Measurements from ENCODE around the gene MAPT. TPM values are rescaled to one million over a fixed set of nuclear protein-coding genes. Genes with fewer than 3 reads are reported as not detected.
"Not testable (repeated sequence)": the region's sequence is repeated elsewhere in the genome, so short reads cannot be mapped to it uniquely, and the experiment has no call there.

MAPT gene
- total RNA-seq, 1 experiment from 2014 or later, result 1.6 TPM

- BruUV-seq (replicated peaks), result no TSS peak
- CTCF ChIA-PET, result interaction anchor here (1.2 kb wide), 1 partner anchor 14 kb away, joined by 3 read pairs; no protein-coding TSS in a partner anchor
- H3K36me3 Mint-ChIP-seq (ENCODE audit: insufficient read depth, unreplicated experiment), result no peaks in the 10 kb centered on the region
- DNase-seq, result no peak
- H3K4me3 Mint-ChIP-seq (ENCODE audit: low read depth, unreplicated experiment), result no peak overlapping the region
- peaks cover 5% of the 10 kb centered on the region for H3K4me1 Mint-ChIP-seq (ENCODE audit: low read depth, unreplicated experiment)
- TF ChIP-seq, protein P1, sequence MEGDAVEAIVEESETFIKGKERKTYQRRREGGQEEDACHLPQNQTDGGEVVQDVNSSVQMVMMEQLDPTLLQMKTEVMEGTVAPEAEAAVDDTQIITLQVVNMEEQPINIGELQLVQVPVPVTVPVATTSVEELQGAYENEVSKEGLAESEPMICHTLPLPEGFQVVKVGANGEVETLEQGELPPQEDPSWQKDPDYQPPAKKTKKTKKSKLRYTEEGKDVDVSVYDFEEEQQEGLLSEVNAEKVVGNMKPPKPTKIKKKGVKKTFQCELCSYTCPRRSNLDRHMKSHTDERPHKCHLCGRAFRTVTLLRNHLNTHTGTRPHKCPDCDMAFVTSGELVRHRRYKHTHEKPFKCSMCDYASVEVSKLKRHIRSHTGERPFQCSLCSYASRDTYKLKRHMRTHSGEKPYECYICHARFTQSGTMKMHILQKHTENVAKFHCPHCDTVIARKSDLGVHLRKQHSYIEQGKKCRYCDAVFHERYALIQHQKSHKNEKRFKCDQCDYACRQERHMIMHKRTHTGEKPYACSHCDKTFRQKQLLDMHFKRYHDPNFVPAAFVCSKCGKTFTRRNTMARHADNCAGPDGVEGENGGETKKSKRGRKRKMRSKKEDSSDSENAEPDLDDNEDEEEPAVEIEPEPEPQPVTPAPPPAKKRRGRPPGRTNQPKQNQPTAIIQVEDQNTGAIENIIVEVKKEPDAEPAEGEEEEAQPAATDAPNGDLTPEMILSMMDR (IDR thresholded peaks at IDR 0.05; ENCODE audit: unreplicated experiment), result no peak
- peaks cover 86% of the 10 kb centered on the region for H3K27me3 Mint-ChIP-seq (ENCODE audit: unreplicated experiment)
- peaks cover 3% of the 10 kb centered on the region for H3K9me3 Mint-ChIP-seq (ENCODE audit: low read depth, unreplicated experiment)
- H3K27ac Mint-ChIP-seq (ENCODE audit: unreplicated experiment), result no peak overlapping the region
- intact Hi-C loops (cut with micrococcal nuclease; ENCODE audit: unreplicated experiment), result no loop called here
Measured at GRCh38 chr17:45908935-45909334, 14.6 kb downstream of the MAPT start.

GRCh38 chr17:45910667-45911066, 16.3 kb downstream of the MAPT start:
- CTCF ChIA-PET, result no interaction called here
- Mint-ChIP-seq H3K27ac (ENCODE audit: unreplicated experiment) (no peak overlapping the region), H3K4me3 (ENCODE audit: low read depth, unreplicated experiment) (no peak overlapping the region), H3K27me3 (ENCODE audit: unreplicated experiment) (peaks cover 93% of the 10 kb centered on the region), H3K4me1 (ENCODE audit: low read depth, unreplicated experiment) (peaks cover 11% of the 10 kb centered on the region), H3K36me3 (ENCODE audit: insufficient read depth, unreplicated experiment) (no peaks in the 10 kb centered on the region), H3K9me3 (ENCODE audit: low read depth, unreplicated experiment) (peaks cover 3% of the 10 kb centered on the region)
- TF ChIP-seq, protein P1 (IDR thresholded peaks at IDR 0.05; ENCODE audit: unreplicated experiment), result no peak
- intact Hi-C loops (cut with micrococcal nuclease; ENCODE audit: unreplicated experiment), result no loop called here
- no TSS peak for BruUV-seq (replicated peaks)
- DNase-seq, result no peak

- CTCF ChIA-PET, result no interaction called here
- DNase-seq, result no peak
- Mint-ChIP-seq H3K4me3 (ENCODE audit: low read depth, unreplicated experiment) (no peak overlapping the region), H3K27ac (ENCODE audit: unreplicated experiment) (no peak overlapping the region), H3K27me3 (ENCODE audit: unreplicated experiment) (peaks cover 93% of the 10 kb centered on the region), H3K36me3 (ENCODE audit: insufficient read depth, unreplicated experiment) (no peaks in the 10 kb centered on the region), H3K9me3 (ENCODE audit: low read depth, unreplicated experiment) (peaks cover 3% of the 10 kb centered on the region), H3K4me1 (ENCODE audit: low read depth, unreplicated experiment) (peaks cover 11% of the 10 kb centered on the region)
- intact Hi-C loops (cut with micrococcal nuclease; ENCODE audit: unreplicated experiment), result no loop called here
- TF ChIP-seq, protein P1 (IDR thresholded peaks at IDR 0.05; ENCODE audit: unreplicated experiment), result no peak
- BruUV-seq (replicated peaks), result no TSS peak
Measured at GRCh38 chr17:45912319-45912718, 18.0 kb downstream of the MAPT start.

- H3K36me3 Mint-ChIP-seq (ENCODE audit: insufficient read depth, unreplicated experiment); H3K4me3 Mint-ChIP-seq (ENCODE audit: low read depth, unreplicated experiment); H3K9me3 Mint-ChIP-seq (ENCODE audit: low read depth, unreplicated experiment); DNase-seq; H3K27ac Mint-ChIP-seq (ENCODE audit: unreplicated experiment); intact Hi-C loops (cut with micrococcal nuclease; ENCODE audit: unreplicated experiment); BruUV-seq (replicated peaks): not testable (repeated sequence)
- CTCF ChIA-PET, result interaction anchor here (0.5 kb wide), 1 partner anchor 12 kb away, joined by 3 read pairs; no protein-coding TSS in a partner anchor
- peaks cover 11% of the 10 kb centered on the region for H3K4me1 Mint-ChIP-seq (ENCODE audit: low read depth, unreplicated experiment)
- peaks cover 93% of the 10 kb centered on the region for H3K27me3 Mint-ChIP-seq (ENCODE audit: unreplicated experiment)
Measured at GRCh38 chr17:45913030-45913429, 18.7 kb downstream of the MAPT start.

DNA sequence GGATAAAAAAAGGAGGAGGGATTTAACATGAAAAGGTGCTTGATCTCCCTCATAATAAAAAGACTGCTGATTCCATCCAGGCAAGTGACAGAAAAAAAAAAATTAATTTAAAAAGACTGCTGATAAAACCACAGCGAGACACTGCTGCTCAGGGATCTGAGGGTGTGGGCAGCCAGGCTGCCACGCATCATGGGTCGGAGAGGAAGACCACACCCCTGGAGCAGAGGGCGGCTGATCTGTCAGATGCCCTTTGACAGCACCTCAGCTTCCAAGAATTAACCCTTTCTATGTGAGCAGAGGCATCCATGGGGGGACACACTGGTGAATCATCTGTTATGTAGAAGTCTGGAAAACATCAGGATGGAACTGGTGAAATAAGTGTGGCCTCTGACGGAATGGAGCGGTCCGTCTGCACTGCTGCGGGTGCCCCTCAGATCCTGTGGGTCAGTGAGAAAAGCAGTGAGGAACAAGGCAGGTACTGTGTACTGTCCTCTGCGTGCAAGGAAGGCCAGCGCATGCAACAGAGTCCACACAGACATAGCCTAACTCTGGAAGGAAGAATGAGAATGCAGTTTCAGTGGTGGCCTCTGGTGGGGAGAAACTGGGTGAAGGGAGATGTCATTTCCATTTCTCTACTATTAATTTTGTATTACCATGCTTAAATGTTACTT, 19.8 kb downstream of the MAPT start:
- CTCF ChIA-PET, result no interaction called here
- Mint-ChIP-seq H3K4me3 (ENCODE audit: low read depth, unreplicated experiment) (no peak overlapping the region), H3K27ac (ENCODE audit: unreplicated experiment) (no peak overlapping the region), H3K27me3 (ENCODE audit: unreplicated experiment) (peaks cover 93% of the 10 kb centered on the region), H3K9me3 (ENCODE audit: low read depth, unreplicated experiment) (peaks cover 3% of the 10 kb centered on the region), H3K4me1 (ENCODE audit: low read depth, unreplicated experiment) (peaks cover 11% of the 10 kb centered on the region), H3K36me3 (ENCODE audit: insufficient read depth, unreplicated experiment) (no peaks in the 10 kb centered on the region)
- no TSS peak for BruUV-seq (replicated peaks)
- TF ChIP-seq, protein P1 (IDR thresholded peaks at IDR 0.05; ENCODE audit: unreplicated experiment), result no peak
- intact Hi-C loops (cut with micrococcal nuclease; ENCODE audit: unreplicated experiment), result no loop called here
- DNase-seq, result no peak

Data from Calu3 (cell line).